MCF 10A (cell line): ENCODE data around the gene GLI1. TPM values are rescaled to one million over a fixed set of nuclear protein-coding genes. Genes with fewer than 3 reads are reported as not detected.

Experiments used
- BruUV-seq: library from RNA; stranded (reverse); fragments of 400-500 nt; replicated peaks from 2 replicates; lab custom pipeline; 2021; lab: Mats Ljungman, UMichigan
- CTCF ChIA-PET: fragments of 300-600 bp; sonication (Branson Sonifier 250); formaldehyde crosslinking; extraction: SDS; loops from one replicate; lab custom pipeline; 2021; ENCODE audit warnings: antibody characterized with exemption, inconsistent platforms; lab: Yijun Ruan, JAX
- POLR2A ChIA-PET: fragments of 300-600, 350-650 bp; sonication (Branson Sonifier 250); formaldehyde crosslinking; extraction: SDS; loops from one replicate; lab custom pipeline; 2020; ENCODE audit warnings: antibody characterized with exemption, inconsistent platforms; lab: Yijun Ruan, JAX
- DNase-seq: peaks from one replicate; pipeline ENCODE4 v3.0.0-alpha.2; 2018; ENCODE audit not compliant: unreplicated experiment
- H3K27ac Mint-ChIP-seq: one replicate; pipeline ENCODE4 v1.8.0; 2022; ENCODE audit warnings: mild to moderate bottlenecking, low read depth, mixed read lengths; ENCODE audit not compliant: unreplicated experiment
- H3K27me3 Mint-ChIP-seq: one replicate; pipeline ENCODE4 v1.8.0; 2022; ENCODE audit warnings: mixed read lengths; ENCODE audit not compliant: insufficient read depth, unreplicated experiment
- H3K36me3 Mint-ChIP-seq: one replicate; pipeline ENCODE4 v1.8.0; 2022; ENCODE audit warnings: mild to moderate bottlenecking, moderate library complexity, mixed read lengths; ENCODE audit not compliant: insufficient read depth, unreplicated experiment
- H3K4me1 Mint-ChIP-seq: one replicate; pipeline ENCODE4 v1.8.0; 2022; ENCODE audit warnings: mixed read lengths; ENCODE audit not compliant: insufficient read depth, unreplicated experiment
- H3K4me3 Mint-ChIP-seq: one replicate; pipeline ENCODE4 v1.8.0; 2022; ENCODE audit warnings: mild to moderate bottlenecking, moderate library complexity, mixed read lengths; ENCODE audit not compliant: unreplicated experiment
- H3K9me3 Mint-ChIP-seq: one replicate; pipeline ENCODE4 v1.8.0; 2022; ENCODE audit warnings: mixed read lengths; ENCODE audit not compliant: unreplicated experiment
- CTCF ChIP-seq: fragments of 200-600 bp; IDR thresholded peaks from one replicate; pipeline ENCODE4 v1.8.0; 2022; ENCODE audit warnings: antibody characterized with exemption, mild to moderate bottlenecking; ENCODE audit not compliant: unreplicated experiment
- intact Hi-C: fragments of 100-400 bp; cut with micrococcal nuclease; formaldehyde crosslinking; loops from 2 replicates; pipeline ENCODE4 v1.14.1; 2022
- total RNA-seq: library from RNA; stranded (reverse); gene quantifications from 2 replicates; pipeline ENCODE4 v1.2.3, GENCODE V29; 2022

The GLI1 gene
- total RNA-seq, 1 experiment from 2014 or later: not detected

- TF ChIP-seq CTCF: no peak
- intact Hi-C loops: no loop called here
- BruUV-seq: no TSS peak
- no peak overlapping the region for H3K27ac Mint-ChIP-seq
- no peaks in the 10 kb centered on the region for H3K36me3 Mint-ChIP-seq
- CTCF ChIA-PET: interaction anchor here (0.7 to 5.1 kb wide), 5 partner anchors 8 to 163 kb away, joined by 3 to 31 read pairs (median 6); partner anchors contain the start of gene GLI1
- POLR2A ChIA-PET: interaction anchor here (0.7 kb wide), 1 partner anchor 15 kb away, joined by 3 read pairs; no protein-coding TSS in a partner anchor
- no peak overlapping the region for H3K4me3 Mint-ChIP-seq
- no peak for DNase-seq
- no peaks in the 10 kb centered on the region for H3K4me1 Mint-ChIP-seq
- peaks cover 97% of the 10 kb centered on the region for H3K27me3 Mint-ChIP-seq
- no peaks in the 10 kb centered on the region for H3K9me3 Mint-ChIP-seq
These were observed 10.8 kb downstream of the GLI1 start for GRCh38 chr12:57470286-57470969.

GRCh38 chr12:57470970-57471656 lies 11.5 kb downstream of the GLI1 start:
- Mint-ChIP-seq H3K36me3 (no peaks in the 10 kb centered on the region), H3K9me3 (no peaks in the 10 kb centered on the region), H3K4me3 (no peak overlapping the region), H3K4me1 (no peaks in the 10 kb centered on the region), H3K27me3 (peaks cover 97% of the 10 kb centered on the region), H3K27ac (no peak overlapping the region)
- BruUV-seq: no TSS peak
- ChIA-PET CTCF (interaction anchor here (0.6 to 5.1 kb wide), 5 partner anchors 9 to 270 kb away, joined by 3 to 31 read pairs (median 7); partner anchors contain the start of gene GLI1), POLR2A (no interaction called here)
- DNase-seq: no peak
- intact Hi-C loops: no loop called here
- TF ChIP-seq CTCF: no peak

GRCh38 chr12:57471661-57472060 lies 12.1 kb downstream of the GLI1 start:
- no TSS peak for BruUV-seq
- H3K4me3 Mint-ChIP-seq: no peak overlapping the region
- ChIA-PET POLR2A (no interaction called here), CTCF (interaction anchor here (0.6 to 5.1 kb wide), 7 partner anchors 9 to 269 kb away, joined by 3 to 31 read pairs (median 4); partner anchors contain the start of gene GLI1)
- no peak for TF ChIP-seq CTCF
- no peak for DNase-seq
- no peak overlapping the region for H3K27ac Mint-ChIP-seq
- no peaks in the 10 kb centered on the region for H3K4me1 Mint-ChIP-seq
- H3K27me3 Mint-ChIP-seq: peaks cover 97% of the 10 kb centered on the region
- intact Hi-C loops: no loop called here
- H3K9me3 Mint-ChIP-seq: no peaks in the 10 kb centered on the region
- no peaks in the 10 kb centered on the region for H3K36me3 Mint-ChIP-seq

- DNase-seq: no peak
- Mint-ChIP-seq H3K27ac (no peak overlapping the region), H3K9me3 (no peaks in the 10 kb centered on the region), H3K4me3 (no peak overlapping the region), H3K36me3 (no peaks in the 10 kb centered on the region), H3K27me3 (peaks cover 93% of the 10 kb centered on the region), H3K4me1 (no peaks in the 10 kb centered on the region)
- no TSS peak for BruUV-seq
- CTCF ChIA-PET: interaction anchor here (0.6 to 5.1 kb wide), 5 partner anchors 10 to 165 kb away, joined by 3 to 31 read pairs (median 7); partner anchors contain the start of gene GLI1
- intact Hi-C loops: no loop called here
- POLR2A ChIA-PET: interaction anchor here (0.6 kb wide), 1 partner anchor 230 kb away, joined by 3 read pairs; no protein-coding TSS in a partner anchor
- TF ChIP-seq CTCF: no peak
These were observed 12.8 kb downstream of the GLI1 start for GRCh38 chr12:57472391-57472790.
